Measurements from ENCODE around the gene ZEB1.
"Not testable (repeated sequence)": the region's sequence is repeated elsewhere in the genome, so short reads cannot be mapped to it uniquely, and the experiment has no call there.

Gene ZEB1

GRCh38 chr10:31319602-31320549 lies 860 bp downstream of the ZEB1 start:
- no peak for DNase-seq

DNA sequence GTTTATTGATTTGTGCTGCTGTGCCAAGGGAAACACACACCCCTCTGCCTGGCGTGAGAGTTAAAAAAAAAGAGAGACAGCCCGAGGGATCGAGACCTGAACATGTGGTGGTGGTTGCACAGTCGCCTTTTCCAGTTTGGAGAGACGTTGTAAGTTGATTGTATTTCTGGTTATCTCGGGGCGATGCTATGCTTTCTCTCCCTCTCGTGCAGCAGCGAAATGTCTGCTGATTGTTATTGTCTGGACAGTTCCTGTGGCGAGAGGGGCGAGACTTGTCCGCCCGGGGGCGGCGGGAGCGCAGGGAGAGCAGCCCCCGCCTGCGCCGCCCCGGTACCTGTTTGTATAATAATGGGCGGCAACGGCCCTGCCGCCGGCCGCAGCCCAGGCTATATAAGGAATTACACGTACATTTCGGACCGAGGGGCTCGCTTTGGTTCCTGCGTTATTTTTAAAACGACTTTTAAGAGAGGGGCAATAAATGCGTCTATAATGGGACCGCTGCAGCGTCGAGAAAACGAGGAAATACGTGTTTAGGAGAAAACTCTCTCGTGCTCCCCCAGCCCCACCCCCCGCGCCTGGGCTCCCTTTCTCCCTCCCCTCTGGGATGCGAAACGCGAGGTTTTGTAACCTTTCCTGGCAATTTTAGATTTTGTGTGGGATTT lies 1.7 kb downstream of the ZEB1 start:
- DNase-seq, result peak; percentile 47

- DNase-seq, result peak; percentile 32
Observed at GRCh38 chr10:31321396-31321941, 2.5 kb downstream of the ZEB1 start.

DNA sequence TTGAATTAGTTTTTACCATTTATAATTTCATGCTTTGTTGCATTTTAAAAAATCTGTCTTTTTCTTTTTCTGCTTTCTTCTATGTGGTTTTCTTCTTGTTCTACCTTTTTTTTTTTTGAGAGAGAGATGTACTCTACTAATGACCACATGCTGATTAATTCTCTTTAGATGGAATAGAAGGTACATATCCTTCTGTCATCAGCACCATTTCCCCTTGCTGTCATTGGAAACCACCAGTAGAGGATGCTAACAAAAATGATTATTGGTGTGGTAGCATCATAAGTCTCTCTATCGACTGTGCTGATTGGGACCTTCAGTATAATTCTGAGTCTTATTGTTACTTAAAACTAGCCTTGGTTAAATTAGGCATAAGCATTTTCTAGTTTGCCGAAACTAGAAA lies 3.6 kb downstream of the ZEB1 start:
- DNase-seq, result peak; percentile 19

DNA sequence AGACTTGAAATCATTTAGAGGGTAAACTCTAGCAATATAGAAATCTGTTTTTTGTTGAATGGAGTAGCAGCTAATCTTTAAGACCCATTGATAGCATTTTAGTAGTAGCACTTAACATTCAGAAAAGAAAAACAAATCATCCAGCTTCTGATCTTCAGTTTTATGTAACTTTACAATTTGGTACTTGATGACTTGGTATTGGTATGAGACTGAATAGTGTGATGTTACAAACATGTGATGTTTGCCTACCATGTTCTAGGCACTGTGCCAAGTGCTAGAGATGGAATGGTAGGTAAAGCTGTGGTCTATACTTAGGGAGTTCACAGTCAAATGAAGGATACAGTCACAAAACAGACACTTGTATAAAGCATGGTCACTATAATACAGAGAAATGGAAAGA lies 21.3 kb downstream of the ZEB1 start:
- peak; percentile 41 for DNase-seq

GRCh38 chr10:31341552-31341951 lies 22.5 kb downstream of the ZEB1 start:
- DNase-seq, result no peak

DNA sequence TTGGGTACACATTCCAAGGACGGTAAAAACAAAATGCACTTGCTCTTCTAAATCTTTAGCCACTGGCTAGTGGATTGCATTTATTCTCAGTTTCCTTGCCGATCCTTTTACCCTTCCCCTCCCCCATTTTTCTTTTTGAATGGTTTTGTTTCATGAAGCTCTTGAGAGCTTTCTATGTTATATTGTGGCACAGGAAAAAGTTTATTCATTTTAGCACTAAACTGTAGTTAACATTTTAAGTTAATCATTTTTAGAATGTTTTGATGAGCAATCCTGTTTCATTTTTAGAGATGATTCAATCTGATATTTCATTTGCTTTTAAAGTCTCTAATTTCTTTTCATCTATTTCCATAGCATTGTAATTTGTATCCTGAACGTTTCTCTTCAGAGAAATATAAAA lies 24.0 kb downstream of the ZEB1 start:
- no peak for DNase-seq

DNA sequence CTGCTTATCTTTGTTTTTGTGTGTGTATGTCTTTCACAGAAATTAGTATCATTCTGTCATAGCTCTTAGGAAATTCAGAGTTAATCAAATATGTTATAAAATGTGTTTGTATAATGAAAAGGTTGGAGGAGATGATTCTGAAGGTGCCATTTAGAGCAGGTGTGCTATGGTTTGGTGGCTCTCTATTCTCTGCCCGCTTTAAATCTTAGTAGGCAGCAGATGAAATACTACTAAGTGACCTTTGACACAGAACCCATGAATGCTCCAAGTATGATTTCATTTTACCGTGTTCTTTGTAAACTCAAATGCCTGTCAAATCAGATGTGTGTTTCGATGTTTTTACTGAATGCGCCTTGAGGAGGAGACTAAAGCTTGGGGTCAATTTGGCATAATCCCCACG lies 24.5 kb downstream of the ZEB1 start:
- DNase-seq, result no peak

DNA sequence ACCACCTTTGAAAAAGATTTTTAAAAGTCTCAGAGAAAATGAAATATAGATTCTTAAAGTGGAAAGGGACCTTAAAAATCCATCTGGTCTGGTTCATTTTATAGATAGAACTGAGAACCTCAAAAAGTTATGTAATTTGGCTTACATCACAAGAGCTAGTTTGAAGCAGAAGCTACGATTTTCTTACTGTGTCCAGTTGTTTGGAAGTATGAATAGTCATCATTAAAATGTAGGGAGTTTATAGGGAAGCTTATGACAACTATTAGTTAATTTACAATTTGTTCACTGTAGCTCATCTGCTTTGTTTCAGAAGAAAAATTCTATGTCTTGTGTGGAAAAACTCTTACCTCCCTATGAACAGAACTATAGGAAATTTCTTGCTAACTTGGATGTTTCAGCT lies 26.9 kb downstream of the ZEB1 start:
- DNase-seq, result no peak

DNA sequence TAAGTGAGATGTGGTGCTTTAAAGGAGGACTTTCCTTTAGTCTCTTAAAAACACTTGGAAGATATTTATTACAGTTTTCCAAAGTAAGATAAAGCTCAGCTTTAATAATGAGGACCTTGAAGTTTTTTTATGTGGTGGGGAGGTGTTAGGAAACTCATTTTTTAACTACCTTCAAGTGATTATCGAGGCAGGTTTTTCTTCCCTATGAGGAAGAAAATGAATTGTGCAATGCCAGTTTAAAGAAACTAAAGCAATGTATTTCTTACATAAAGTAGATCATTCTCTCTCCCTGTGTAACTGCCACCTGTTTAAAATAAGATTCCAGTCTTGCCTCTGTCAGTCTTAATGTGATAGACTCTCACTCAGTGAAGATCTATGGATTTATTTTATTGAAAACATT lies 27.9 kb downstream of the ZEB1 start:
- DNase-seq, result no peak

GRCh38 chr10:31347705-31348104 lies 28.7 kb downstream of the ZEB1 start:
- no peak for DNase-seq

GRCh38 chr10:31350891-31351290 lies 31.9 kb downstream of the ZEB1 start:
- DNase-seq, result no peak

DNA sequence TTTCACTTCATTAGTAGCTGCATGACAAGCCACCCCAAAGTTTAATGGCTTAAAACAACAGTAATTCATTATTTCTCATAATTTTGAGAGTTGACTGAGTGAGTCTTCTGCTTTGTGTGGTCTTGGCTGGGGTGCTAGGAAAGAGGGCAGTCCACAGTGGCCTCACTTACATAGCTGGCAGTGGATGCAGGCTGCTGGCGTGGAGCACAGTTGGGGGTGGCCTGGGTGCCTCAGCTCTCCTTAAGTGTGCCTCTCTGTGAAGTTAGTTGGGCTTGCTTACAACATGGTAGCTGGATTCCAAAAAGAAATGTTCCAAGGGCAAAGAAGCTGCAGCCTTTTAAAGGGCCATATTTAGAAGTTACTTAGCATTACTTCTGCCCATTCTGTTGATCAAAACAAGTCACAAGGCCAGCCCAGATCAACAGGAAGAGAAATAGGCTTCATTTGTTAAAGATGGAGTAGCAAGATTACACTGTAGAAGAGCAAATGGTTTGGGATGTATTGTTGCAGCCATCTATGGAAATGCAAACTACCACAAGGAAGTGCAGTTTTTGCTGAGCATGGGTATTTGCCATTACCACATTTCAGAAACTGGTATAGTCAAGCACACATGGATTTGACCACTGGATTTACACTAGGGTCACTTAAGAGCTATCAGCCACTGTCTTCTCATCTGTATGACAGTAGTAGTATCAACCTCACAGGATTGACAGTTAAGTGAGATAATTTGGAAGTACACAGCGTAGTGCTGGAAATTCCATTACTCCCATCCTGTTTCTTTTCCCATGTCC lies 33.6 kb downstream of the ZEB1 start:
- DNase-seq, result no peak

GRCh38 chr10:31353574-31353973 lies 34.6 kb downstream of the ZEB1 start:
- DNase-seq, result no peak

- no peak for DNase-seq
Observed at GRCh38 chr10:31358688-31359330, 39.8 kb downstream of the ZEB1 start.

- peak; percentile 88 for DNase-seq
Observed at GRCh38 chr10:31359979-31360378, 41.0 kb downstream of the ZEB1 start.

- DNase-seq, result not testable (repeated sequence)
Observed at GRCh38 chr10:31361475-31361874, 42.5 kb downstream of the ZEB1 start.

GRCh38 chr10:31362023-31362641 lies 43.1 kb downstream of the ZEB1 start:
- DNase-seq, result no peak

- DNase-seq, result not testable (repeated sequence)
Observed at GRCh38 chr10:31363696-31364095, 44.7 kb downstream of the ZEB1 start.

- DNase-seq, result not testable (repeated sequence)
Observed at GRCh38 chr10:31364238-31364637, 45.2 kb downstream of the ZEB1 start.

DNA sequence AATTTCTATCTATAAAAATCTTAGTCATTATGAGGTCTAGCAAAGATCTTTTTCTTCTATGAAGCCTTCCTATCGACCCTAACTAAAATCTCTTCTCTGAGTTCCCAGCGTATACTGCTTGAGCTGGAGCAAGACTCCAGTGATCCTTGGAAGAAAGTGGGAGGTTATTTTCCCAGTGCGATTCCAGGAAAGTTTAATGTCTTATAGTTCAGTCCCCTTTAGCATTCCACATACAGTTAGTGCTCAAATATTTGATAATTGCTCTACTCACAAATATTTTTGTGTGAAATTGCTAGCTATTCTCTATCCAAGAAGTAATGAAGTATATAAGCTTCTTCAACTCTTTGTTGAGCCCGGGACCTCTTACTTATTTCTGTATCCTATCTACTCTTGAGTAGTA lies 47.7 kb downstream of the ZEB1 start:
- no peak for DNase-seq

- no peak for DNase-seq
Observed at GRCh38 chr10:31368724-31369123, 49.7 kb downstream of the ZEB1 start.

Measured in NCI-H1105 treated with DMSO at 0.1 percent for 48 hours (cell line).